Smooth muscle cell of the brain vasculature (primary cell): Measurements from ENCODE around the gene CPN1.

Experiments used
- DNase-seq: peaks from one replicate; pipeline ENCODE4 v3.0.0-alpha.2; 2012; ENCODE audit warnings: low read depth, low spot score

Gene CPN1

GRCh38 chr10:100076750-100077149 lies 4.9 kb downstream of the CPN1 start:
- DNase-seq, result no peak

DNA sequence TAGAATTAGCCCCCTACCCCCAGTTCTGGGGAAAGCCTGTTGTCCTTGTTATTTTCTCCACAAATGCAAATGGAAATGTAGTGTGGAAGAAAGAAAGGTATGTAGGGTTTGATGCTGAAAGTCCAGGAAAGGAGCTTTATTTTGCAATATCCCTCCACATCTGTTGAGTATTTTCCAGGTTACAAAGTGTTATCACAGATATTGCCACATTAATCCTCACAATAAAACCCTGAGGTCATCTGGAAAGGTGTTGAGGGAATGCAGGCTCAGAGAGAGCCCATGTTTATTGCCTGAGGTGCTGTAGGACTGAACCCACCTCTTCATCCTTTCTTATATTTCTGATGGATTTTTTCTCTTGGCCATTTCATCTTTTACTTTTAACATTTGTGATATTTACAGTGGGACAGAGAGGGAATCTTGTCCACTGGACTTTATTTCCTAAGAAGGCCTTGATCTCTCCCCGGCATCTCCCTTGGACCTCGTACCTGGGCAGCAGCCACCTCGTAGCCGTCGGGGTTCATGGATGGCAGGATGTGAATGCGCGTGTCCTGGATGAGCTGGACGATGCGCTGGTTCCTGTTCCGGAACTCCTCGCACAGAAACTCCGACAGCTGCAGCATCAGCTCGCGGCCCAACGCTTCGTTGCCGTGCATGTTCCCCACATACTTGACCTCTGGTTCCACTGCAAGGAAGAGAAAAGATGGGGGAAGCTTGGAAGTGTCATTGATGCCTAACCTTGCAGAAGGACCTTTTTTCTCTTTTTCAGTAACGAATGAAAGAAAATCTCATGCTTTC lies 6.0 kb downstream of the CPN1 start:
- DNase-seq, result no peak

DNA sequence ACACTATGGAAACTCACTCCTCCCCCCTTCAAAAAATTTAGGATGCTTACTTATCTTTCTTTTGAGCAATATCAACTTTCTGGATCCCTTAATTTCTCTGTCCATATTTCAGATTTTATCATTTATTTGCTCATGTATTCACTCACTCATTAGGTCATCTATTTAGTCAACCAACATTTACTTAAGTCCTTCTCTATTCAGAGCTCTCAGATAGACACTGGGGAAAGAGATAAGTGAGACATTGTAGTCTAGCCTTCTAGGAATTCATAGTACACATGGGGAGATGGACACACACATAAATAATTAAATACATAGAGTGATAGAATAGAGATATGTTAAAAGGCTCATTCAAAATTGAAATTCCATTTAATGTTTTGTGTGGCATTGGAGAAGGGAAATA lies 9.2 kb downstream of the CPN1 start:
- DNase-seq, result no peak

DNA sequence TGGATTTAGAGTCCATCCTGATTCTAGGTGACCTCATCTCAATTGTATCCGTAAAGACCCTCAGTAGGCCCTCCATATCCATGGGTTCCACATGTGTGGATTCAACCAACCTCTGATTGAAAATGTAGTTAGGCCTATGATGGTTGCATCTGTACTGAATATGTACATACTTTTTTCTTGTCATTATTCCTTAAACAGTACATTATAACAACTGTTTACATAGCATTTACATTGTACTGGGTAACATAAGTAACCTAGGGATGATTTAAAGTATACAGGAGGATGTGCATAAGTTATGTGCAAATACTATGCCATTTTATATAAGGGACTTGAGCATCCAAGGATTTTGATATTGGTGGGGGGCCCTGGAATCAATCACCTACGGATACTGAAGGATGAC lies 10.1 kb downstream of the CPN1 start:
- DNase-seq, result no peak

- DNase-seq, result no peak
Measured at GRCh38 chr10:100067466-100067865, 14.2 kb downstream of the CPN1 start.

DNA sequence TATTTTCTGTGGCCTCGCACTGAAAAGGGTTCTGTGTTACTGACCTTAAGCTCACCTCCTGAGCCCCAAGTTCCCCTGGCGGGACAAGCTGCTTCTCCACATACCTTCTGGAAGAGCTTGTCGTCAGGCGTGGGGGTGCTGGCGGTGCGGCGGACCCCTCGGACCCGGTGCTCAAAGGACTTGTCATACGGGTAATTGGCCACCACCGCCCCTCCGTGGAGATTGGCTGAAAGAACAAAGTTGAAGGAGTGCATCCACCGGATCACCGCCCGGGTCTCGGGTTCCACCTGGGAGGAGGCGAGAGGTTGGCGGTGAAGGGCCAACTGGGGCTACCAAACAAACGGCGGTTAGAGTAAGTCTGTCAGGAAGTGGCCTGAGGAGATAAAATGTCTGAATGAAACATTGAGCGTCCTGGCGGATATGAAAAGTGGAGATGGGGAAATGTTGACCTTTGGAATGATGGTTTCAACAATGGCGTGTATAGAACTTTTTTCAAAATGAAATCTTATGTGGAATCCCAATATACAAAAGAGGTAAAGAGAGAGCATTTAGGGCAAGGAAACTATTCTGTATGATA lies 16.5 kb downstream of the CPN1 start:
- no peak for DNase-seq

GRCh38 chr10:100061401-100061800 lies 20.3 kb downstream of the CPN1 start:
- no peak for DNase-seq

GRCh38 chr10:100057948-100058347 lies 23.7 kb downstream of the CPN1 start:
- no peak for DNase-seq

DNA sequence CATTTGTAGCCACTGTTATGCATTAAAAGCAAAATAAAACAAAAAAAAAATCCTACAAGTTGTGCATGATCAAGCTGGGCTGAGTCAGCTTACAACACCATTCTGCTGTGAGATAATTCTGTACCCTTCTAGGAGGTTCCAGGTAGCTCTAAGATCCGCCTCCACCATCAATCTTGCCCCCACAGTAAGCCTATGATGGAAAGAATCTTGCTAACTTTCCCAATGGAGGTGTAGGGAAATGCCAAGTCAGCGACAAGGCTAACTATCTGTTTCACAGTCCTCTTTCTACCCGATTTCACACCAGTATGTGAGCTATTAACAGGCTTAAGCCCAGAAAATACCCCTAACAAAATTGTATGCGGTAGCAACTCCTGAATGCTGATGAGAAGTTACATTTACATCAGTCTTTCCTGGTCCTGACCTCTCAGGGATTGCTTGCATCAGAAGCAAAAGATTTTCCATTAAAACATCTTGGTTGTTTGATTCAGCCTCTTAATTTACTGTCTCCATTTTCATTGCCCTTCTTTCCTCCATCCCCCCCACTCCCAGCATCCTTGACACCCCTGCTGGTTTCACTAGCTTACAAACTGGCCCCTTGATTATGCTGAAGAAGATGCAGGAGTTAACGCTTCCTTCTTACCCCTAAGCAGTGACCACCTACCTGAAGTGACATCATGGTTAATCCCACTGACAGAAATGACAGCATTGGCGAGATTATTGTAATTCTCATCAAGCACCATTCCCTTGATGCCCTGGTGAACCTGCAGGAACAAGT lies 27.8 kb downstream of the CPN1 start:
- no peak for DNase-seq

GRCh38 chr10:100046021-100046486 lies 35.6 kb downstream of the CPN1 start:
- peak; percentile 73 for DNase-seq

- no peak for DNase-seq
Measured at GRCh38 chr10:100045592-100045991, 36.1 kb downstream of the CPN1 start.

- DNase-seq, result peak; percentile 59
Measured at GRCh38 chr10:100043796-100044195, 37.9 kb downstream of the CPN1 start.

DNA sequence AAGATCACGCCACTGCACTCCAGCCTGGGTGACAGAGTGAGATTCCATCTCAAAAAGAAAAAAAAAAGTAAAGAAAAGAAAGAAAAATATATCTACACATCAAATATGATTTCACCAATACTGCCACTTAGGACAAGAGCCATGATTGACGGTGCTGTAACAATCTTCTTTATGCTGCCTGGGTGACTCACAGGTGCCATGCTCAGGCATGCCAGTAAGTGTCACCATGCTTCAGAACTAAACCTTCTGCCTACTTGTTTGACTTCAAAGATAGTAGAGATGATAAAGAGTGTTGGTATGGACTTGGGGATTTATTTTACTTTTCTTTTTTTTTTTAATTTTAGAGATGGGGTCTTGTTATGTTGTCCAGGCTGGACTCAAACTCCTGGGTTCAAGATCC lies 38.3 kb downstream of the CPN1 start:
- DNase-seq, result no peak

DNA sequence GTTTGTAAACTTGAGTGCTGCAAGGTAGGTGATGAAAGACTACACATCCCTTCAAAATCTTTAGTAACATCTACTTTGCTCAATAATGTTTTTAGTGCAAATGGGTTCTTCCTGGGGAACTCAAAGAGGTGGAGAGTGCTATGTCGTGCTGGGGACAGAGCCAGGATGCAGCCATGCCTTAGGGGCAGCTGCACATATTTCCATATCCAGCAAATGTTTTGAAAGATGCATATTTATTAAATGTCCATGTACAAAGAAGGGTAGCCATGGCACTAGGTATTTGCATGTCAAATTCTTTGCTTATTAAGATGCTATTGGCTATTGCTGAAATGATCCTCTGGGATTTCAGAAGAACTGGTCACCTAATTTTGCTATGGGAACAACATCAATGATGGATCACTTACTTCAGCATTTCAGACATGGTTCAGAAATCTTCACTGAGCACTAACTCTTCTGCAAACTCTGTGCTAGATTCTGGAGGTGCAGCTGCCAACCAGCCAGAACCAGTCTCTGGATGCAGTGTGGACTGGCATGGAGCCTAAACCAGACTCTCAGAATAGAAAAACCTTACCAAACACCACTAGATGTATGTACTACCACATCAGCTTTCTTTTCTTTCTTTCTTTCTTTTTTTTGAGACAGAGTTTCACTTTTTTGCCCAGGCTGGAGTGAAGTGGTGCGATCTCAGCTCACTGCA lies 40.2 kb downstream of the CPN1 start:
- no peak for DNase-seq

DNA sequence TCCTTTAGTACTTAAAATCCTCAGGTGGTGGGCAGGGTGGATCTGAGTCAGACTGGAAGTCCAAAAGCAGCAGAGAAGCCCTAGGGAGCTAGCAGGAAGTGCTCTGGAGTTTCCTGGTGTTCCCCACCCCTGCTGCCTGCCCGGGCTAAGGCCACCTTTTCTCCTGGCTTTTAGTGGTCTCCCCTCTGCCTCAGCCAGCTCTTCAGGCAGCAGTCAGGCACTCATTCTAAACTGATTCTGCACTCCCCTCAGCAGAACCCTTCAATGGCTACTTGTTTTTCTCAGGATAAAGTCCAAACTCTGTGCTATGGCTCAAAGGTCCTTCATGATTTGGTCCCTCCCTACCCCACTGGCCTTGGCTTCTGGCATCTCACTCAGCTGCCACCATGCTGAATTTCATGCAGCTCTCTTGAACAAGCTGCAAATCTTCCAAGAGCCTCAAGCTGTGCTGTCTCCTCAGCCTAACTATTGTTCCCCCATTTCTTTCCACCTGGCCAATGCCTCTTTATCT lies 43.1 kb downstream of the CPN1 start:
- DNase-seq, result no peak

GRCh38 chr10:100037758-100038315 lies 43.8 kb downstream of the CPN1 start:
- no peak for DNase-seq

GRCh38 chr10:100036850-100037249 lies 44.8 kb downstream of the CPN1 start:
- DNase-seq, result no peak

- no peak for DNase-seq
Measured at GRCh38 chr10:100033766-100034418, 47.8 kb downstream of the CPN1 start.

GRCh38 chr10:100027416-100027815 lies 54.3 kb downstream of the CPN1 start:
- no peak for DNase-seq

- DNase-seq, result no peak
Measured at GRCh38 chr10:100025576-100025975, 56.1 kb downstream of the CPN1 start.

- no peak for DNase-seq
Measured at GRCh38 chr10:100024748-100025147, 56.9 kb downstream of the CPN1 start.
